Gastroesophageal sphincter (tissue), 3 donors: ENCODE measurements around the gene KIF3A.

Experiments used
- CTCF ChIP-seq, 4 experiments: fragments of 200-600 bp in 2 of 4; fragments of 450-650 bp in 2 of 4; sonication (generic) in 1 of 4; IDR thresholded peaks; one replicate each; pipeline ENCODE4 v1.5.1; 2017 to 2019; ENCODE audit warnings: antibody characterized with exemption in 4 of 4, mild to moderate bottlenecking in 2 of 4, moderate library complexity in 2 of 4
- EP300 ChIP-seq: sonication (generic); formaldehyde crosslinking; IDR thresholded peaks from one replicate; pipeline ENCODE4 v1.6.1; 2017; ENCODE audit warnings: antibody characterized with exemption, mild to moderate bottlenecking
- POLR2A ChIP-seq, 2 donors: fragments of 450-650 bp; IDR thresholded peaks; one replicate each; pipeline ENCODE4 v1.6.1; 2017; ENCODE audit warnings: antibody characterized with exemption in 2 of 2, mild to moderate bottlenecking in 2 of 2, moderate library complexity in 1 of 2
- POLR2AphosphoS5 ChIP-seq: sonication (generic); formaldehyde crosslinking; IDR thresholded peaks from one replicate; pipeline ENCODE4 v1.6.1; 2017; ENCODE audit warnings: antibody characterized with exemption

GRCh38 chr5:132762246-132763000, 25.1 kb upstream of the KIF3A start:
- no peak for TF ChIP-seq CTCF (IDR thresholded peaks at IDR 0.05)
- no peak for TF ChIP-seq POLR2A (IDR thresholded peaks at IDR 0.05)
- TF ChIP-seq POLR2AphosphoS5: no peak
- TF ChIP-seq EP300: no peak
